GM04503 (cell line): ENCODE measurements around the gene TENM3.
"Not testable (repeated sequence)": the region's sequence is repeated elsewhere in the genome, so short reads cannot be mapped to it uniquely, and the experiment has no call there.

Source experiments
- DNase-seq: peaks from one replicate; pipeline ENCODE4 v3.0.0-alpha.2; 2012; ENCODE audit warnings: low read depth

The TENM3 gene

DNA sequence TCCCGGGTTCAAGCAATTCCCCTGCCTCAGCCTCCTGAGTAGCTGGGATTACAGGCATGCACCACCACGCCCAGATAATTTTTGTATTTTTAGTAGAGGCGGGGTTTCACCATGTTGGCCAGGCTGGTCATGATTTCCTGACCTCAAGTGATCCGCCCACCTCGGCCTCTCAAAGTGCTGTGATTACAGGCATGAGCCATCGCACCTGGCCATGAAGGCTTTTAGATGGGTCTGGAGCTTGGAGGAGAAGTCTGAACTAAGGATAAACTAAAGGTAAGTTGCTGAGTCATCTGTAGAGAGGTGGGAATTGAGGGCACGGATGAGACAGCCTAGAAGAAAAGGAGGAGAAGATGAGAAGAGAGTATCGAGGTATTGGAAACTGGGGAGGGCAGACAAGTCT lies at the start of gene TENM3:
TSS of gene TENM3 (plus strand) at position 199 of the 400 bp plus-strand sequence. CDS start 80,619 bp downstream, outside the sequence.
- not testable (repeated sequence) for DNase-seq

GRCh38 chr4:182194091-182194824 lies 48.9 kb upstream of the TENM3 start:
- no peak for DNase-seq

GRCh38 chr4:182197611-182198010 lies 45.6 kb upstream of the TENM3 start:
- DNase-seq: no peak

DNA sequence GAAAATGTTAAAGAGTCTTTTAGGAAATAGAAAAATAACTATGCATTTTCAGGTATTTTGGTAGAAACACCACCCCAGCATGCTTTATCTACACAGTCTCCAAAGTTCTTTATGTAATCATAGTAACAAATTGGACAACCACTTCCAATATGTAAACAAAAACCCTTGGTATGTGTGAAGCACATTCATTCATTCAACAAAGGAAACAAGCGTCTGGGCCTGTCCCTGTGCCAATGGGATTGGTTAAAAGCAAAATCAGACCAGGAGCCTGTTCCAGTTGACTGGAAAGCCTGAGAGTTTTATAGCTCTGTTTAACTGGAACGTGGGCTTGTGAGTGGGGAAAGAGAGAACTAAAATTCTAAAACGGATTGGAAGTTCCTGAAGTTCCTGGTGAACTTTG lies 41.3 kb upstream of the TENM3 start:
- DNase-seq: no peak

- DNase-seq: no peak
Measured at GRCh38 chr4:182202650-182203049, 40.6 kb upstream of the TENM3 start.

- DNase-seq: no peak
Measured at GRCh38 chr4:182203872-182204411, 39.3 kb upstream of the TENM3 start.

DNA sequence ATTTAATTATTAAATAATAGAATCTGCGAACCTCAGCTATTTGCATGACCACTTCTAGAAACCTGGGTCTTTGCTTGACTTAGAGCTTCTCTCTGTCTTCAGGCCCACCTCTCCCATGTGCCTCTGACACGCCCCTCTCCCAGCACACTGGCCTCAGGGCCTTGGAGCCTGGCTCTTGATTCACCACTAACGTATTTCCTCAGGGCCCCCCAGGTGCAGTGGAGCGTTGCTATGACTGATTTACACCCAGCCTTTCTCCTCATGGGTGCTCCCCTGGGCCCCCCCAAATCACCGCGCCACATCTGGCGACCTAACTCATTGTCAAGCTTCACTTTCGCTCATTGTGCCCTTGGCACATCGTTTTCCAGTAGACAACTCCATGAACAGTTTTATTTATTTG lies 37.9 kb upstream of the TENM3 start:
- DNase-seq: no peak

GRCh38 chr4:182206266-182206665 lies 36.9 kb upstream of the TENM3 start:
- DNase-seq: no peak

DNA sequence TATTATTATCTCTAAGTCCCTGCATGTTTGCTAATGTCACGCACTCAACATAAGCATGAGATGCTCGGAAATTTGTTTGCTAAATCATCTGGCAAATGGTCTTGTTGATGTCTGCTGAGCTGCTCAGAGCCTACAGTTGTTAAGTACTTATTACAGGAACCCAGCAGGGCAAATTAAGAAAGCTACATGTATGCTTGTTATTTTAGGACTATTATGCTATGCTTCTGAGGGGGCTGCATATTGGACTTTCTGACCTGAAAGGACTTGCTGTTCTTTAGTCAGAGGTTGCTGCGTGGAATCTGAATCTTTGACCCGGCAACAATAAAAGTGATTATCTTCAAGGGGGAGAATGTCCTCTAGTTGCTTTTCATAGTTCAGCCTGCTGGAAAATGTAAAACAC lies 36.3 kb upstream of the TENM3 start:
- no peak for DNase-seq

DNA sequence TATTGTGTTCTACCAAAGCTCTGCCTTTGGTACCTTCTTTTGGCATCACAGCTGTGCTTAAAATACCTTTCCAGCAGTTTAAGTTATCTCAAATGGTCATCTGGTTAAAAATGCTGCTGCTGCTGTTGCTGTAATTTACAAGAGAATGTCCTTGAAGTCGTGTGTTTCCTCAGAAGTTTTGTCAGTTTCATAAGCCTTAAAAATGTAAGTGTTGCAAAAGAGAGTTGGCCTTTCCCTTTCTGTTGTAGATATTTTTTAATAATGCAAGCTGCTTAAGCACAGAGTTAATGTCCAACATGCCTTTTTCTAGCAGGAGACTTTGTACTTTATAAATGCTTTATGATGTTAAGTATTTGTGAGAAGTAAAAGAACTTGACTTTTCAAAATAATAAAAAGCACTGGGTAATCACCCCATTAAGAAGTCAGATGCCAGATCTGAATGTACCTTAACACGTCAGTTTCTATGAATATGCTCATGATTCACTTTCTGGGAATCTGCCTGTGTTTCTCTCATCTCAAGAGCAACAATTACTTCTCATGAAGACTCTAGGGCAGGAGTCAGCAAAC lies 35.3 kb upstream of the TENM3 start:
- DNase-seq: peak; percentile 87

DNA sequence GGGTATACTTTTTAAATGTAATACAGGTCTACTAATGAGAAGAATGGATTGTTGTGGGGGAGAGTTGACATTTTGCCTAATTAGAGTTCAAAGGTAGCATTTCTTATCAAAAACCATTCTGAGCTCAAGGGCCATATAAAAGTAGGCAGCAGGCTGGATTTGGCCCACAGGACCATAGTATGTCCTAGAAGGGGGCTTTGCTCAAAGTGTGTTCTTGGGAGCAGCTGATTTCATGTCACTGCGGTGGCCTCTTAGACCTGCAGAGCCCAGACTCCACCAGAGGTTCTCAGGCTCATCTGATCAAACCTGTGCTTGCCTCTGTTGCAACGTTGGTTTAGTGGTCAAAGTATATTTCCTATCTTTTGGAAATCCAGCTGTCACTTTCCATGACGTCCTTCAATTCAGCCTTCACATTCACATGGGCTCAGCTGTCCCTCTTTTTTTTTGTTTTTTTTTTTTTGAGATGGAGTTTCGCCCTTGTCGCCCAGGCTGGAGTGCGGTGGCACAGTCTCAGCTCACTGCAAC lies 34.6 kb upstream of the TENM3 start:
- DNase-seq: no peak

DNA sequence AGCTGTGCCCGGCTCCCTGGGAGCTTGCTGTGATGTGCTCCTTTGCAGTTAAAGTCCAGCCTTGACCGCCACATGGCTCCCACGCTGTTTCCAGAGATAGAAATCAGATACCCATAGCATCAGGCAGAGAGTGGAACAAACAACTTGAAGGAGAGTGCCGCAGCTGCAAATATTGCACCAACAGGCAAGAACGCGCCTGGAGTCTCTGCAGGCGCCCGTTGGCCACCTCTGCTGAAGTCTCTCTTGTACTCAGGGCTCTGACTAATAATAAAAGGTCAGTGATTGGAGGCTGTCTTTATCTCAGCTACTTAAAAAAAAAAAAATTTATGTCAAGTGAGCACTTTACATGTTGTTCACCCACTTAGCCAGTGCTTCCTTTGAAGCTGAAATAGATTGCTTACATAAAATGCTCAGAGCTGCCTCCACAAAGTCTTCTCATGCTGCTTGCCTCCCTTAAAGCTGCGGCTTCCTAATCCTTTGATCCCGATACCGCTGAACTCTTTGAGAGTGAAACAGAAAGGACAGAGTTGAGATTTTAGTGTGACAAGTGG lies 30.9 kb upstream of the TENM3 start:
- no peak for DNase-seq

DNA sequence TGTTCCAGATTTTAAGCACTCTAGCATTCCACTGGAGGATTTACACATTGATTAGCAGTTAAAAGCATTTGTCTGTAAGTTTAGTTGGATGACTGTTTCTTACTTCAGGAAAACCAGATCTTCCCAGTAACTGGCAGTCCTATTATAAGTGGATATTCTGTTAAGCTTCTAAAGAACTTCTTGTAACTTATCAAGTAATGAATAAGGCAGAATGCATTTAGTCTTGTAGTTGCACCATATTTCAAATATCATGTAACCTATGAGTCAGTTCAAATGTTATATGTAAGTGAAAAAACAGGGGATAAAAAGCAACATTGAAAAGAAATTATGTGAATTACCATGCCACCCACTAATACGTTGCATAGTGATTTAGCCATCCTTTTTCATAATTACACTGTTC lies 30.2 kb upstream of the TENM3 start:
- DNase-seq: no peak

DNA sequence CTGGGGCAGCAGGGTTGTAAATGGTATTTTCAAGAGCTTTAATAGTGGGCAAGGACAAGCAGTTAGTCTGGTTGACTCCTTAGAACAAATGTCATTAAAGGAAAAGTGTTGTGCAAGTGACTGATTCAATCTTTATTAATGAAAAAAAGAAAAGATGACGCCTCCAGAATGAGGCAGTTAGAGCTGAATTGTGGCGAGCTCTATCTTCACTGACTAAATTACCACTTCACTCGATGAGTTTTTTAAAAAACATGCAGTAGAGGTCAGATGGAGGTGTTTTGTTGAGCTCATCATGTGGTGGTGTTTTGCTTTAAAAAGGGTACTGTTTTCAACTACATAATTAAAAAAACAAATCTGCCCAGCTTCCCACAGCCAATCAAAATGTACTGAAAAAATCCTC lies 28.1 kb upstream of the TENM3 start:
- no peak for DNase-seq

DNA sequence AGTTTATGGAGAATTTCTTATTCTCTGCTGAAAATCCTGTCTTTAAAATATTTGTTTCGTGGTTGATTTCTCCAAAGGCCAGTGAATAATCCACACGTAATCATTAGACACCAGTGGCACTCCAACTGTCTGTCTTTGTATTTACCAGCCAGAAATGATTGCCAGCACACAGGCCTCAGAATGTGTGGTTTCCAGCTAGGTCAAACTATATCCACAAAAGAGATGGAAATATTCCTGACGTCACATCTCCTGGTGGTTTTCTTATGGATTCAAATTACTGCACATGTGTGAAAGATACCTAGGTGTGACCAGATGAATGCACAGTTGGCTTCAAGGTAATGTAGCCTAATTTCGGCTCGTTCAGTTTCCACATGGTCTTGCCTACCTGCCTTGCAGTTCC lies 27.2 kb upstream of the TENM3 start:
- DNase-seq: no peak

GRCh38 chr4:182219411-182220056 lies 23.7 kb upstream of the TENM3 start:
- DNase-seq: no peak

- DNase-seq: no peak
Measured at GRCh38 chr4:182221987-182222386, 21.2 kb upstream of the TENM3 start.

GRCh38 chr4:182222766-182223165 lies 20.4 kb upstream of the TENM3 start:
- no peak for DNase-seq

DNA sequence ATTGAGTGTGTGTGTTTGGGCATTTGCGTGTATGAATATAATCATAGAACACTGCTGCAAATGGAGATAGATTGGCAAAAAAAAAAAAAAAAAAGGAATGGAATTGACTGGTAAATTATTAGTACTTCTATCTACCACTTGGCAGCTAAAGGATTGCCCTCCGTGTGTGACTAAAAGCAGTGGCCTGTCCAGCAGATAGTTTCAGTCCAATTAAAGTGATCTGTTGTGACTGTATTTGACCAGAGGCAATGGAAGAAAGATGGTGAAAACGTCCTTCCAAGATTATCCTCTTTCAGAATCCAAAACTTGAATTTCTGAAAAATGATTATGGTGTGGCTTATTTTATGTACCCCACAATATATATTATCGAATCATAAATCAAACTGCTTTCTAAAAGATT lies 19.5 kb upstream of the TENM3 start:
- no peak for DNase-seq

DNA sequence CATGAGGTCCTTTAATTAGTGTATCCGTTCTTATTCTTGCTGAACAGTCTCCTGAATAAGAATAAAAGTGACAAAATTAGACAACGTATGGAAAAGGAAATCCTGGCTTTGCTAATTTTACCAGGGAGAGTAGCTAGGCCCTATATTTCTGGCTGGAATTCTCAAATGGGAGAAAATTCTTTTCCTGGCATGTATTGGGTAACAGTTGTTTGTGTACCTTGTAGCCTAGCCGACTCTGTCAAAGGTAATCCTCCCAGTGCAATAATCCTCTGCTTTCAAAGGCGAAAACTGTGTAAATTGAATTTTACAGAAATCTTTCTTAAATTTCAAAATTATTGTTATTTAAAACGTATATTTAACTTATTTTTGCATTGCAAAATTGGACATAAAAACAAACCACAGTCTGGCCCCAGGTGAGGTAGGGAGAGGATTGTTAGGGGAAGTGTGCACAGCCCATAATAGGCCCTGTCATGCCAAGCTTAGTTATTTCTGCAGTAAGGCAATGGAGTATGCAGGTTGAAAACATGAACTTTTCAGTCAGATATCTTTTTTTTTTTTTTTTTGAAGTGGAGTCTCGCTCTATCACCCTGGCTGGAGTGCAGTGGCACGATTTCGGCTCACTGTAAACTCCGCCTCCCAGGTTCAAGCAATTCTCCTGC lies 18.9 kb upstream of the TENM3 start:
- DNase-seq: no peak

DNA sequence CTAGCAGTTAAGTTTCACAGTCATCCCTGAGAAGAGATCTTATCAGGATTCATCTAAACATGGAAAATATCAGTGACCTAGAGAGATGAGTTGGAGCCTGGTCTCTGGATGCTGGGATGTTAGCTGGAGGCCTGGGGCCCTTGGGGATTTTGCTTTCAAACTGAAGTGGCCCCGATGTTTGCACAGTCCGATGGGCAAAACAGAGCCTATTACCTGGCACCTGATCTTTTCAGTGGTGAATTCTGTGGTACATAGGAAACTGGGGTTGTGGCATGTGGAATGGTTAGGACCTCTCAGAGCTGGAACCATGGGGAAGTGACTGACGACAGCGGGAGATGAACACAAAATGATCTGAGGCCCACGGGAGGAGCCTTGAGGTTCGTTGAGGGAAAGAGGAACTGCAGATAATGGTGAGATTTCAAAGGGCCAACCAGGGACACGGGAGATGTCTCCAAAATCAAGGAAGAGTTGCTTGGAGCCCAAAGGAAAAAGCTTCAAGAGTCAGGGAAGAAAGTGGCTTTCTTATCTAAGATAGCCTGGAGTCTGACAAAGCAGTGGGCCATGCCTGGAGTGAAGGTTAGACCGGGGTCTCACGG lies 17.8 kb upstream of the TENM3 start:
- no peak for DNase-seq

DNA sequence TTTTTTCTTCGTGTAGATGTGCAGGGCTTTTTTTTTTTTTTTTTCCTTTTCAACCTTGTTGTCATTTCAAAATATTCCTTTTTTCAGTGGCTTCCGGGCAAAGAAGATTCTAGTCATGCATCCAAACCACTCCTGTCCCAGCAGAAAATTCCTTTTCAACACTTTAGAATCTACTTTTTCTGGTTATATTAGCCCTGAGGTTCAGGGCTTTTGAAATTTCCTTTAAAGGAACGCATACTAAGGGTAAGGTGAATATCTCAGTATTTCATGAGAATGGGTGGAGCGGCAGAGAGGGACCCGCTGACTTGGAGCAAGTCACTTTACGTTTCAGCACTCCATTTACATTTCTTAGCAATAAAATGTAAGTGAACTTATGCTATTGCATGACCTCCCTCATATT lies 15.6 kb upstream of the TENM3 start:
- no peak for DNase-seq
